A673 (cell line): Measurements from ENCODE around the gene HIP1.

Experiments used
- EZH2 ChIP-seq: fragments of 200-600 bp; sonication (generic); IDR thresholded peaks from 2 replicates; pipeline ENCODE4 v1.6.1; 2017; ENCODE audit warnings: borderline replicate concordance, low read depth, mild to moderate bottlenecking, mixed read lengths, antibody characterized with exemption, low read length; ENCODE audit not compliant: poor library complexity, severe bottlenecking
- TF ChIP-seq, protein P1 (sequence below): fragments of 300-800, 200-600 bp; sonication (generic); conservative IDR thresholded peaks from 2 replicates; pipeline ENCODE4 v1.5.1; 2017; ENCODE audit warnings: low read depth, mild to moderate bottlenecking, antibody characterized with exemption, low read length, moderate library complexity, mixed read lengths

DNA sequence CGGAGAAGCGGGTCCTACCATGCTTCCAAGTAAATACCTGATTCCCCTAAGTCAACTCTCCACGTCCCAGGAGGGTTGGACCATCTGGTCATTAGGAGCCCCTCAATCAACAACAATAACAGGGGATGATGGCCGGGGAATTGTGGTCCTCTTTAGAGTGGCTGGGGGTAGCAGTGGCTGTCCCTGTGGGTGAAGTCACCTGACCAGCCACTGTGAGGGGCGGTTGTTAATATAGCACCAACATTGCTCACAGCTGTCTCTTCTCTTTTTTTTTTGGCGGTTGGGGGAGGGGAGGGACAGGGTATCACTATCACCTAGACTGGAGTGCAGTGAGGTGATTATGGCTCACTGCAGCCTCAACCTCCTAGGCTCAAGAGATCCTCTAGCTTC is 178.8 kb downstream of the HIP1 start:
- TF ChIP-seq, protein P1, sequence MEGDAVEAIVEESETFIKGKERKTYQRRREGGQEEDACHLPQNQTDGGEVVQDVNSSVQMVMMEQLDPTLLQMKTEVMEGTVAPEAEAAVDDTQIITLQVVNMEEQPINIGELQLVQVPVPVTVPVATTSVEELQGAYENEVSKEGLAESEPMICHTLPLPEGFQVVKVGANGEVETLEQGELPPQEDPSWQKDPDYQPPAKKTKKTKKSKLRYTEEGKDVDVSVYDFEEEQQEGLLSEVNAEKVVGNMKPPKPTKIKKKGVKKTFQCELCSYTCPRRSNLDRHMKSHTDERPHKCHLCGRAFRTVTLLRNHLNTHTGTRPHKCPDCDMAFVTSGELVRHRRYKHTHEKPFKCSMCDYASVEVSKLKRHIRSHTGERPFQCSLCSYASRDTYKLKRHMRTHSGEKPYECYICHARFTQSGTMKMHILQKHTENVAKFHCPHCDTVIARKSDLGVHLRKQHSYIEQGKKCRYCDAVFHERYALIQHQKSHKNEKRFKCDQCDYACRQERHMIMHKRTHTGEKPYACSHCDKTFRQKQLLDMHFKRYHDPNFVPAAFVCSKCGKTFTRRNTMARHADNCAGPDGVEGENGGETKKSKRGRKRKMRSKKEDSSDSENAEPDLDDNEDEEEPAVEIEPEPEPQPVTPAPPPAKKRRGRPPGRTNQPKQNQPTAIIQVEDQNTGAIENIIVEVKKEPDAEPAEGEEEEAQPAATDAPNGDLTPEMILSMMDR = no peak
- TF ChIP-seq EZH2 = no peak
